Glomerular visceral epithelial cell (primary cell): Measurements from ENCODE around the gene NUCKS1.
"Not testable (repeated sequence)": the region's sequence is repeated elsewhere in the genome, so short reads cannot be mapped to it uniquely, and the experiment has no call there.

ENCODE experiments used
- DNase-seq: peaks from one replicate; pipeline ENCODE4 v3.0.0-alpha.2; 2016; ENCODE audit errors: extremely low spot score

The NUCKS1 gene

DNA sequence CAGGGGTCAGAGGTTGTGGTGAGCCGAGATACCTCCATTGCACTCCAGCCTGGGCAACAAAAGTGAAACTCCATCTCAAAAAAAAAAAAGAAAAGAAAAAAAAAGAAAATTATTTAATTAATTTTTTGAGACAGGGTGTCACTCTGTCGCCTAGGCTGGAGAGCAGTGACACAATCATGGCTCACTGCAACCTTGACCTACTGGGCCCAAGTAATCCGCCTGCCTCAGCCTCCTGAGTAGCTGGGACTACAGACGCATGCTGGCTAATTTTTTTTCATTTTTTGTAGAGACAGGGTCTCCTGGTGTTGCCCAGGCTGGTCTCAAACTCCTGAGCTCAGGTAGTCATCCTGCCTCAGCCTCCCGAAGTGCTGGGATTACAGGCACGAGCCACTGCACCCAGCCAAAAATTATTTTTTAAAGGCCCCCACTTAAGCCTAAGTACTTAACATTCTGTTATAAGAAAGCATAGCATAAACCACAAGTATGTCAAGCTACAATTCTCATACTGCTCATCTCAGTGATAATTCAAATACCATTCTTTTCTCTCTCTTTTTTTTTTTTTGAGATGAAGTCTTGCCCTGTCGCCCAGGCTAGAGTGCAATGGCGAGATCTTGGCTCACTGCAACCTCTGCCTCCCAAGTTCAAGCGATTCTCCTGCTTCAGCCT lies 19.9 kb downstream of the NUCKS1 start:
- DNase-seq, result no peak

DNA sequence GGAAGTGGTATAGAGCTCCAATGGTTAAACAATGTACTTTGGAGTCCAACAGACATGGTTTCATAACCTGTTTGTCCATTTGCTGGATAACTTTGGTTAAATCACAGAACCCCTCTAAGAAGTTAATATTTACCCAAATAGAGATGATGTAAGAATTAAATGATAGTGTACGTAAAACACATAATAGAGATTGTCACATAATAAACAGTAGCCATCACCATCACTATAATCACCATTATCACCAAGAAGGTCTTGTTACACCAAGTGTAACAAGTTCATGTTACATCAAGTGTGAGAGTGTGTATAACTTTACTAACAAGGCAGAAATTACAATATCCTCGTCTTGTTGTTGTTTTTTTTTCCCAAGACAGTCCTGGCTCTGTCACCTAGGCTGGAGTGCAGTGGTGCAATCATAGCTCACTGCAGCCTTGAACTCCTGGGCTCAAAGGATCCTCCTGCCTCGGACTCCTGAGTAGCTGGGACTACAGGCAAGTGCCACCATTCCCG lies 23.3 kb downstream of the NUCKS1 start:
- DNase-seq, result no peak

DNA sequence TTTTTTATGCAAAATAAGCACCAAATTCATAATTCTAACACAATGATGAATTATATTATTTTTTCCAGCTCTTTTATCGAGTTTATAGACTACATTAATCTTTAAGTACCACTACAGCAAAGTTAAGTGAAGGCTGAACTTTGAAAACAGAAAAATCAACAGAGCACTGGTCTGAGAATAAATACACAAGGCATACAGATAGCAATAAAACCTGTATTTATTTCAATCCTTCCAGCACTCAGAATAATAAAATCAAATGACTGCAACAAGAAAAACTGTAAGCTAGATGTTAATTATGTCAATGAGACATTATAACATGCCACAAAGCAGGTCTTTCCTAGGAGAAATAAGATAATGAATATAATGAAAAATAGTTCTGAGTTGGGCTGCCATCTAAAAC lies 24.5 kb downstream of the NUCKS1 start:
- DNase-seq, result no peak

DNA sequence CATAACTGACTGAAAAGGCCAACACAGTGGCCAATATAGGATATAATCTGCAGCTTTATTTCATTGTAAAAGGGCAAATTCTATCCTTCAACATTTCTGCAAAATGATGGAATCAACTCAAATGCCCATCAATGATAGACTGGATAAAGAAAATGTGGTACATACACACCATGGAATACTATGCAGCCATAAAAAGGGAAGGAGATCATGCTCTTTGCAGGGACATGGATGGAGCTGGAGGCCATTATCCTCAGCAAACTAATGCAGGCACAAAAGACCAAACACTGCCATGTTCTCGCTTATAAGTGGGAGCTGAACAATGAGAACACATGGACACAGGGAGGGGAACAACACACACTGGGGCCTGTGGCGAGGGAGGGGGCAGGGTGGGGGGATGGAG lies 29.2 kb downstream of the NUCKS1 start:
- not testable (repeated sequence) for DNase-seq

DNA sequence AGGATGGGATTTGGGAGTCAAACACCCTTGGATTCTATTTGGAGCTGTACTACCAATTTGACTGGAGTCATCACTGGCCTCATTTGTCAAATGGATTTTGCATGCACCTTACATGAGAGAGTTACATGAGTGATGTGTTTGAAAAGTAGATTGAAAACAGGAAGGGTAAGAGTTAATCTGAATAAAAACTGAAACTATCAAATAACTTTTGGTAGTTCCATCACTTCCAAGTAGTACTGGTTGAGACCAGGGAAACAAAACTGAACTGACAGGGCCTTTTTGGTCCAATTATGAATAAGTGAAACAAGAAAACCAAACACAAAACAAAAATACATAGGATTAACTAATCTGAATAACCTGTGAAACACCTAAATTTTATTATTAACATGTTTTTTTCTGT lies 30.2 kb downstream of the NUCKS1 start:
- no peak for DNase-seq

DNA sequence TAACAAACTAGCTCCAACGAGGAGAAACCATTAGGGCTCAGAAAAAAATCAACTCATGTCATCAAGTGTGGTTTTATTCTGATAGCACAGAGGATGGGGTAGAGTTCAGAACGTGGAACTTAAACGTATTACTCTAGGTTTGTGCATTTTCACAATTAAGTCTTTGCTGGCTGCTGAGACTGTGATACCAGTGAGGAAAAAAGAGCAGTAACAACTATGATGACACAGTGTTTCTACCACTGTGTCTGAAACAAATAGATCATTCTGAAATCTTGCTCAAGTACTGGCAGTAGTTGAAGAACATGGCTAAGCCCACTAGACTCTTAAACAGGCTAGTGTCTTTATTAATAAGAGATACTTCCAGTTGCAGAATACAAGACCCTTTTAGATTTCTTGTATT lies 31.0 kb downstream of the NUCKS1 start:
- no peak for DNase-seq

DNA sequence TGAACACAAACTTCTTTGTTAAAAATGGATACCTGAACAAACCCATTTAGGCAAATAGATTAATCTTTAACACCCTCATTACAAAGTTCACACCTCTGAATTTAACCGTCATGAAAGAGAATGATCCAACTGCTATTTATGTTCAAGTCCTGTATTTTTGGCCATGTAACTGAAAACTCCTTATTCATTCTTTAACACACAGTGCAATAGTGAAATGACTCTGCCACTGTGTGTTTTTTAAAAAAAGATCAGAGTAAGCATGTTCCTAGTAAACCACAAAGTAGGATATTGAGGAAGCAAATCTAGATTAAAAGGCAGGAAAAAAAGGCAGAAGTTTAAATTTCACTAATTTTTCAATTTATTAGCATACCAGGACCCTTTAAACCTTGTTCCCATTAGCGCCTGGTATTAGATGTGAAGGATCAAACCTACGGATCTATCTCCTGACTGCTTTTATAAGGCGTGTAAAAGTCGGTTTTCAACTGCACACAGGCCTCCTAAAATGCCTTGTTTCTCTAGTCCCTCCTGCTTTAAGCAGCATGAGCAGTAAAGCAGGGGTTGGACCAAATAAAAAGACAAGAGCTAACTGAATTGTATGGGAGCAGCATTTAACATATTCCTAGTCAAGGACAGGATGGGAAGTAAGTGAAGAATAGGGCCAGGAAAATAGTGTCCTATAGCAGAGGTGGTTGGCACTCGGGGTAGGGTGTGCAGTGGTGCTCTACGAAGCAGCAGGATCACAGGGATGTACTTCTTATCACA lies 33.4 kb downstream of the NUCKS1 start:
- DNase-seq, result no peak

DNA sequence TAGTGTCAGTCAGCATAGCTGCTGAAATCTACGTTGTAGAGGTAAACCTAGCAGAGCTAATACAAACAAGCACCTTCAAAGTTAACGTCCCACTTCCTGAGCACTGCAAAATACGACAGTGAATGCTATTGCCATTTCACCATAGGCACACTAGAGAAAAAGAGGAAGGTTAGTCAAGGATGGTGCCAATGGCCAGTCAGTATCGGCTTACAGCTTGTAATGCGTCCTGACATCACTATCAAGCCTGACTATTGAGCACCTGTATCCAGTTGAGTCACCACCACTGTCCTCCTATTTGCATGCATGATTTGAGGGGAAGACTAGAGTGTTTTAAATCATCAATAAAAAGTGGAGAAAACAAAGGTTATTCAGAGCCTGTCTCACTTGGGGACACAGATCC lies 34.4 kb downstream of the NUCKS1 start:
- no peak for DNase-seq

DNA sequence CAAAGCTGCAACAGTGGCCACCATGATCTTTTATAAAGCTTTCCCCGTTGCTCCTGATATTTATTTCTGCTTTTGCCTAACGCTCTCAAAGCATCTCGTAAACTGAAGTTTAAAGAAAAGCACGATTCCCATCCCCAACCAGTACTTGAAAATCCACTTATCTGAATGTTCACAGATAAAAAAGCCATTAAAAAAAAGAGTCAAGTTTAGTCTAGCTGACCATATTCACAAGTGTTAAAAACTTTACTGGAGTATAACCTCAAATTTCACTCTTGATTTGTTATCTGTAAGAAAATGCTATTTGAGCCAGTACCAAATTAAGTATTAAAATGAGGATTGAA lies 35.1 kb downstream of the NUCKS1 start:
- DNase-seq, result no peak

DNA sequence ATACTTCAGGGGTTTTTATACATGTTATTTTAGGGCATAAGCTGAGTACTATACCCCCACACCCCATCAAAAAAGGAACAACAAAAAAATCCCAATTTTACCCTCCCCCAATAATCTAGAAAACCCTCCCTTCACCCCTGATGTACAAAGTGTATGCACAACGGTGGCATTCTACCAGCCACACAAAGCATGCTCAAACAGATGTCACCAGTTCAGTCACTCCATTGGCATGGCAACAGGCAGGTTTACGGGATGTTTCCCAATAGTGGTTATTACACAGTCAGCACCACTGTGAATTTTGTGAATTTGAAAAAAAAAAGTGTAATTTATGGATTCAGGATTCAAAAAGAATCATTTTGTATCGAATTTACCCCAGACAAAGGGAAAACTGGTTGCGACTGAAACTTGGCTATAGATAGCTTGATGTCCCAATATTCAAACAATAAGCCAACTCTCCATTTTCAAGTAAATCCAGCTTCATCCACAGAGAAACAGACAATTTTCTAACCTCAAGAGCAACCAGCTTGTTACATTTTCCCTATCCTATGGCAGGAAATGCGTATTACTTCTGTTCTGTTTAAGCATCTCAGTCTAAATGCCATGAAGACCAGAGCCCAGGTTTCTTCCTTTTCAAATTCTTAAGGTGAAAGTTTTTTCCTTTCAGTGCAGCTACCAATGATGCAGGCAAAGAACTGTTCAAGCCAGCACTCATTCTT lies 35.6 kb downstream of the NUCKS1 start:
- DNase-seq, result no peak

DNA sequence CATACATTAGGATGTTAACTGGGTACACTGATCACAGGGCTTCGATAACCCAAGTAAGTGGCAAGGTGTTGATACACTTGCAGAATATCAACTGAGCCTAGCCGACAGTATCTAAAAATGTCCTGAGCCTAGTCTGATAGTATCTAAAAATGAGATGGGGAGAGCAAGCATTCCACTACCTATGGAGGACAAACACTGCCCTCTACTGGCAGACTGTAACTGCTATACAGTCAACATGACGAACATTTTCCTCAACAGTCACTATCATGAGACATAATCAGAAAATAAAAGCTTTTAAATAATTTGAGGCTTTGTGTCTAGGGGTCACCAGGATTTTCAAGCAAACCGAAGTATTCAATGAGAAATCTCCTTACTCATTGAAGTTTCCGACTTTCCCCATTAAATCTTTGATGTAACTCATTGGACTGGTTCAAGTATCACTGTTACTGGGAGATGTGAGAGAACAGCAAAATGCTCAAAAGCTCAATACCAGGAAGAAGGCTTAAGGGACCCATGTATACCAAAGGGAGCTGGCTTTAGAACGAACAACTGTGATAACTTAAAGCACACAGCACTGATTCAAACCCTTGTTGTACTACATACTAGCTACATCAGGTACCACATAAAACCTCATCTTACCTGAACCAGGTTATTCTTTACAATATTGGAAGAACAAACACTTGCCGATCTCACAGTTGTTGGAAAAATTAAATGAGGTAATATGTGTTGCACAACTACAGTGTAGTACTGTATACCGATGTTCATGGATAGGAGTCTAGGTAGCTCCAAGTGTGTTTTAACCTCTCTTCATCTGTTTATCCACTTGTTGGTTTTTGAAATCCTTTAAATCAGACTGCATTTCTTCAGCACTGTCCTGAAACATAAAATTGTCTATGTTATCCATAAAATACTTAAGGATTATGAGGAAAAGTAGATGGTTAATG lies 38.6 kb downstream of the NUCKS1 start:
- DNase-seq, result peak; percentile 76

DNA sequence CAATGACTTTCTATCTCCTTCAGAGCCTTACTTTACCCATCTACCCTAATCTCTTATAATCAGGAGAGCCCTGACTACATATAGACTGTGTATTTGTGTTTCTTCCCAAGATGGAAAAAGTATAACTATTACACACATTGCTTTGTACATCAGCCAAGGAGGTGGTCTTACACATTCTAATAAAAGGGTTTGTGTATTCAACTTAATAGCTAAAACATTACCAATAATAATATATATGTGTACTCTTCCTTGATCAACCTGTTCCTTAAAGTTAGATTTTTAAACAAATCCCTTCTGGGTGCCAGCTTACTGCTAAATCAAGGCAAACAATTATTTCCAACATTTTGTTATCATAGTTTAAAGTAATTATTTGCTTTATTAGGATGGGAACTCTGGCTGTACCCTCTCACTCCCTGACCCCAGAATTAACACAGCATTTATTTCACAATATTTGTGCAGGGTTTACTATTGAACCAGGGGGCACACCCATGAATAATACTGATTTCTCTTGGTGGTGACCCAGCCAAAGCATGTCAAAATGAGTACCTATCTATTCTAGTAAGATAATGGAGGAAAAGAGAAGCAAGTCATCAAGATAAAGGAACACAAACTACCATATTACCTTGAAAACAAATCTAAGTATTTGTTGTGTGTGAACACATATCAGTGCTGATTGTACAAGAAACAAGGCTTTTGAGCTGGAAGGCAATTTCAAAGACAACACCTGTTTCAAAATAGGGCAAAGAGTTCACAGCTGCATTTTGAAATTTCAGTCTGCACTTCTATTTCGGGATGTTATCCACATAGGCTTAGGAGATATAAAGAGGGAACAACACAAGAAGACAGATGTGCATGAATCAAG lies 39.5 kb downstream of the NUCKS1 start:
- no peak for DNase-seq

DNA sequence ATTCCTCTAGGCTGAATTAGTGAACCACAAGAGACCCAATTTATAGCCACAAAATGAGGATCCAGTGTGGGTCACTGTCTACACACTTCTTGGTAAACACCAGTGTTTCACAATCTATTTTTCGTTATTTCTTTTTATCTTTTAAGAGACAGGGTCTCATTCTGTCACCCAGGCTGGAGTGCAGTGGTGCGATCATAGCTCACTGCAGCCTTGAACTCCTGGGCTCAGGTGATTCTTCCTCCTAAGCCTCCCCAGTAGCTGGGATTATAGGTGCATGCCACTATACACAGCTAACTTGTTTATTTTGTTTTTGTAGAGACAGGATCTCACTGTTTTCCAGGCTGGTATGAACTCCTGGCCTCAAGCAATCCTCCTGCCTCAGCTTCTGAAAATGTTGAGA lies 40.3 kb downstream of the NUCKS1 start:
- no peak for DNase-seq

DNA sequence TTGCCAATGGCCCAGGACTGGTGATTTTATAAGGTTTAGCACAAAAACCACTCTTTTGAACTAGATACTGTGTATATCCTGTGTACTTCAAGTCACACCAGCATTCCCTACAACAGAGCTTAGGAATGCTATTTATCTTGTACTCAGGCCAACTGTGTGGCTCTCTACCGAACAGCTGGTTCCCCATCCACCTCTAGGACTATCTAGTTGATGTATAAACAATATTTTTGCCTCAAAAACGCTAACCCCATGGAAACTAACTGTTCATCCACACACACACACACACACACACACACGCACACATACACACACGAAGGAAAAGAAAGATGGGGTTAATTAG lies 41.0 kb downstream of the NUCKS1 start:
- peak; percentile 69 for DNase-seq

DNA sequence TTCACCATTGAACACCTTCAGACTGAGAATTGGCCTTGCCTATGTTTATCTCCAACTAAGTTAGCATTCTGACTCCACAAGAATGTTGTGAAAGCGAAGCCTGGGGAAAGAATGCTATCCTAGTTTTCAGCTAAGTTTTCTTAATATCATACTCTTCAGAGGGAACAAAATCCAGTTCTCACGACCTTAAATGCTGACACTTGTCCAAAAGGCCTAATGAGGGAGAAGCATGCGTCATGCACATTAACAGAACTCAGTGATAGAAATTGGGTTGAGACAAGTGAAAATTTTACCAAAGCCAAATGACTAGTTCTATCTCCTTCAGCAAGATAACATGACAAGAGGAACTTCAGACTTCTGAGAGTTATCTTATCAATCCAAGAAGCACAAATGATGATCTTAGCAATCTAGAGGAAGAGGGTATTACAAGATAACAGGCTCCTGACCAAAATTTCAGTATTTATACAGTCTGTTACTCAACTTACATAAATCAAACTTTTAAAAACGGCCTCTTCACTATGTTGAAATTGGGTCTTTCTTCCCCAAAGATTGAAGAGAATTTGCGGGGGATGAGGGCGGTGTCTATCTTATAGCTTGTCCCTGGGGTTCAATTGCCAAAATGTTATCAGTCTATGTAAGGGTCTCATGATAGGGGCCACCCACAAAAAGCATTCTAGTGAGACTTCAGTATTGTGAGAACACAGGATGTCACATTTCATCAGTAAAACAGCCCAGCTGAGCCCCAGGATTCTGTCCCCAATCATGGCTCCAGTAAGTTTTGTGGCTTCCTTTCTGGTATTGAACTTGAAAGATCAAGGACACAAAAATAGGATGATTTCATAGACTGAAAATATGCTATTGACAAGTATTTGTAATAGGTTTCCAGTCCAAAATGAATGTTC lies 43.1 kb downstream of the NUCKS1 start:
- no peak for DNase-seq

DNA sequence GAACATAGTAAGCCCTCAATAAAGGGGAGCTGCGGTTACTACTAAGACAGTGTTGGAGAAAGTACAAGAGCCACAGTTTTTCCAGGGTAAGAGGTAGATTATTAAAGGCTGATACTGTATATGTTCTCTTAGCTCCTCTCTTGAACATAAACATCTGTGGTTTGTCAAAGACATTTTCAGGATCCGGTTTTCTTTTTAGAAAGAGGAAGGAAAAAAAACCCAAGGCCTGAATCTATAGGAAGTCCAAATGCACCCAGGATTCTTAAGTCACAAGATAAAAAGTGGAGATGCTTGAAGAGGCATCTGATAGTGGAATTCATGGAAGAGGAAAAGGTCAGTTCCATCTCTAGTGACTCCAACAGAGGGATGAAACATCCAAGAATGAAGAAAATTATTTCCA lies 45.1 kb downstream of the NUCKS1 start:
- DNase-seq, result no peak

DNA sequence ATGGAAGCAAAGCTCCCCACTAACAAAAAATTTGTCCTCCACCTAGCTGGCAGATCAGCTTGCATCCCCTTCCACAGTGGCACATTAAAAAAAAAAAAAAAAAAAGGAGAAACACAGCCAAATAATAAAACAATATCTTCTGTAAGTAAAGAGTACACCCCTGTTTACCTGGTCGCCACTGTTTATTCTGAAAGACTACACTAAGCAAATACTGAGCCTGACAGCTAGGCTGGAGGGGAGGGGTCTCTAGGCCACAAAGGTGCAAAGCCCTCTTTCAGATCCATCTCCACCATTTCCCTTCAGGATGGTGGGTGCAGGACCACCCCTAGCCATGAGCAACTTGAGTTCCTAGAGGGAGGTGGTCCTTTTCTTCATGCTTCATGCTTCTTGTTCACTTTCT lies 46.9 kb downstream of the NUCKS1 start:
- no peak for DNase-seq

DNA sequence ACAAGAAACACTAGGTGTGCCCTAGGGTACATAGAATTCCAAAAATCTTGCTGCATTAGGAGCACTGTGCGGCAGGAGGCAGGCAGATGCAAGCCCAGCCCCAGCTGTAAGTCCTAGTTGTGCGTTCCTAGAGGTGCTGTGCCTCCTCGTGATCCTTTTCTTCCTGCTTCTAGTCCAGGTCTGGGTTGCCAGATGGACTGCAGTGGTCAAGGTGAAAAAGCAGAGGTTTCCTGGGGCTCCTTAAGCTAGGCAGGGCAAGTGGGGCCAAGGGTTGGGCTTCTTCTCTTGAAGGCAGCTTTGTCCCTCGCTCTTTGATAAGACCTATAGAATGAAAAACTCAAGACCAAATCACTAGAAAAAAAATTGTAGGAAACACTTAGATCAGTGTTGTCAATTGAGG lies 48.1 kb downstream of the NUCKS1 start:
- DNase-seq, result no peak

DNA sequence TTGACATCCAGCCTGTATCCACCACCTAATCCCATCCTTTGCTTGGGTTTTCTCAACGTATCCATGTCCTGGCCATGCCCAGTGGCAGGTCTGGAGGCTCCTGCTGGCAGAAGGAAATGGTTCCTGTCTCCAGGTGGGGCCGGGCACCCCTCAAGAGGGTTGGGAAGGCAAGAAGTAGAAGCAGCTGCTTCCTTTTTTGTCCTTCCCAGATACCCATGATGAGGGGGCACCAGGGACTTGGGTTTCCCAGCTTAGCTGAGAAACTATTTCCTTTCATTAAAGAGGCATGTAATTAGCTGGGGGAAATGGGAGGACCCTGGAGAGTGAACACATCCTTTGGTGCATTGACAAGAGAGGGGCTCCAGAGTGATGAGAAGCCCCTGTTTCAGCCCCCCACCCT lies 48.6 kb downstream of the NUCKS1 start:
- no peak for DNase-seq

DNA sequence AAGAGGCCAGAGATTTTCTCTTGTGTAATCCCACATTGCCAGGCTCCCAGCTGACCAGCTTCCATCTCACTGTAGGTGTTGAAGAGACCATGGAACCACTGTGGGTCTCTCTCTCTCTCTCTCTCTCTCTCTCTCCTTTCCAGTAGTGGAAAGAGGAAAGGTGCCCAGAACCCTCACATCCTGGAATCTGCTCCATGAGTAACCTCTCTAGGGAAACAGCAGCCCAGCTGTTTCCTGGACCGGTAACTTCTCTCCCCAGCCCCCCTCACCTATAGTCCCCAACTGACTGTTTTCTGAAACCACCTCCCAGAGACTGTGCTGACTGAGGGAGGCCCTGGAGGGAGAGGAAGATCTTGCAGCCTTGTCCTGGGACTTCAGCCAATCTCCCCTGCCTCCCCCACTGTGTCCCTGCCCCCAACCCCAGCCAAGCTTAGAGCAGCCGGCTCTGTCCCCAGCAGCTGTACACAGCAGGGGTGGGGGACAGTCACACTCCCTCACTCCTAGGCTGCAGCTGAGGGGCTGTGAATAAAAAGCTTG lies 49.0 kb downstream of the NUCKS1 start:
- DNase-seq, result no peak
